ENCODE data around the gene SAMMSON. TPM values are rescaled to one million over a fixed set of nuclear protein-coding genes. Genes with fewer than 3 reads are reported as not detected.
A peak's percentile ranks its signal among the peaks of the same experiment; 100 is the strongest.

SAMMSON gene
- polyA plus RNA-seq, 2 donors = 0.47 to 0.60 TPM

- no peaks in the 10 kb centered on the region for H3K9me3 ChIP-seq (ENCODE audit: control insufficient read depth in 2 of 2, insufficient read depth in 1 of 2, low read depth in 1 of 2, low read length in 1 of 2)
- H3K4me1 ChIP-seq (ENCODE audit: control insufficient read depth in 2 of 2, insufficient read depth in 2 of 2, low read length in 1 of 2) = no peaks in the 10 kb centered on the region
- H3K27ac ChIP-seq (ENCODE audit: low read depth in 2 of 2, low read length in 1 of 2) = no peak overlapping the region
- H3K27me3 ChIP-seq (ENCODE audit: control insufficient read depth in 1 of 2, insufficient read depth in 2 of 2, low read length in 2 of 2) = no peaks in the 10 kb centered on the region
- no peaks in the 10 kb centered on the region for H3K36me3 ChIP-seq (ENCODE audit: control insufficient read depth in 2 of 2, insufficient read depth in 2 of 2, low read length in 1 of 2)
- H3K4me3 ChIP-seq (ENCODE audit: low read depth in 1 of 2, low read length in 2 of 2) = no peak overlapping the region
- WGBS, 2 donors = 61 to 72% methylated on average over 1 of the region's 1 CpG
Observed at GRCh38 chr3:70053293-70053692, 53.8 kb downstream of the SAMMSON start.

GRCh38 chr3:70056081-70056480, 56.5 kb downstream of the SAMMSON start:
- Histone ChIP-seq H3K9me3 (ENCODE audit: control insufficient read depth in 2 of 2, insufficient read depth in 1 of 2, low read depth in 1 of 2, low read length in 1 of 2) (no peaks in the 10 kb centered on the region), H3K36me3 (ENCODE audit: control insufficient read depth in 2 of 2, insufficient read depth in 2 of 2, low read length in 1 of 2) (no peaks in the 10 kb centered on the region), H3K27me3 (ENCODE audit: control insufficient read depth in 1 of 2, insufficient read depth in 2 of 2, low read length in 2 of 2) (no peaks in the 10 kb centered on the region), H3K4me1 (ENCODE audit: control insufficient read depth in 2 of 2, insufficient read depth in 2 of 2, low read length in 1 of 2) (no peaks in the 10 kb centered on the region), H3K4me3 (ENCODE audit: low read depth in 1 of 2, low read length in 2 of 2) (no peak overlapping the region), H3K27ac (ENCODE audit: low read depth in 2 of 2, low read length in 1 of 2) (no peak overlapping the region)
- WGBS, 2 donors = 75 to 91% methylated on average over 3 of the region's 3 CpGs

- no peaks in the 10 kb centered on the region for H3K9me3 ChIP-seq (ENCODE audit: control insufficient read depth in 2 of 2, insufficient read depth in 1 of 2, low read depth in 1 of 2, low read length in 1 of 2)
- H3K4me1 ChIP-seq (ENCODE audit: control insufficient read depth in 2 of 2, insufficient read depth in 2 of 2, low read length in 1 of 2) = no peaks in the 10 kb centered on the region
- H3K27me3 ChIP-seq (ENCODE audit: control insufficient read depth in 1 of 2, insufficient read depth in 2 of 2, low read length in 2 of 2) = no peaks in the 10 kb centered on the region
- H3K27ac ChIP-seq (ENCODE audit: low read depth in 2 of 2, low read length in 1 of 2) = no peak overlapping the region
- 76 to 83% methylated on average over 1 of the region's 1 CpG for WGBS, 2 donors
- no peak overlapping the region for H3K4me3 ChIP-seq (ENCODE audit: low read depth in 1 of 2, low read length in 2 of 2)
- no peaks in the 10 kb centered on the region for H3K36me3 ChIP-seq (ENCODE audit: control insufficient read depth in 2 of 2, insufficient read depth in 2 of 2, low read length in 1 of 2)
Observed at GRCh38 chr3:70057426-70057825, 57.9 kb downstream of the SAMMSON start.

- Histone ChIP-seq H3K4me1 (ENCODE audit: control insufficient read depth in 2 of 2, insufficient read depth in 2 of 2, low read length in 1 of 2) (no peaks in the 10 kb centered on the region), H3K4me3 (ENCODE audit: low read depth in 1 of 2, low read length in 2 of 2) (no peak overlapping the region), H3K27ac (ENCODE audit: low read depth in 2 of 2, low read length in 1 of 2) (no peak overlapping the region), H3K9me3 (ENCODE audit: control insufficient read depth in 2 of 2, insufficient read depth in 1 of 2, low read depth in 1 of 2, low read length in 1 of 2) (no peaks in the 10 kb centered on the region), H3K27me3 (ENCODE audit: control insufficient read depth in 1 of 2, insufficient read depth in 2 of 2, low read length in 2 of 2) (no peaks in the 10 kb centered on the region), H3K36me3 (ENCODE audit: control insufficient read depth in 2 of 2, insufficient read depth in 2 of 2, low read length in 1 of 2) (no peaks in the 10 kb centered on the region)
- 83 to 88% methylated on average over 5 of the region's 5 CpGs for WGBS, 2 donors
Observed at GRCh38 chr3:70061096-70061495, 61.6 kb downstream of the SAMMSON start.

- Histone ChIP-seq H3K36me3 (ENCODE audit: control insufficient read depth in 2 of 2, insufficient read depth in 2 of 2, low read length in 1 of 2) (no peaks in the 10 kb centered on the region), H3K27ac (ENCODE audit: low read depth in 2 of 2, low read length in 1 of 2) (no peak overlapping the region), H3K4me3 (ENCODE audit: low read depth in 1 of 2, low read length in 2 of 2) (no peak overlapping the region), H3K9me3 (ENCODE audit: control insufficient read depth in 2 of 2, insufficient read depth in 1 of 2, low read depth in 1 of 2, low read length in 1 of 2) (no peaks in the 10 kb centered on the region), H3K27me3 (ENCODE audit: control insufficient read depth in 1 of 2, insufficient read depth in 2 of 2, low read length in 2 of 2) (no peaks in the 10 kb centered on the region), H3K4me1 (ENCODE audit: control insufficient read depth in 2 of 2, insufficient read depth in 2 of 2, low read length in 1 of 2) (no peaks in the 10 kb centered on the region)
- WGBS, 2 donors = 13 to 29% methylated on average over 5 of the region's 5 CpGs
Observed at GRCh38 chr3:70064194-70064779, 64.8 kb downstream of the SAMMSON start.

- Histone ChIP-seq H3K4me1 (ENCODE audit: control insufficient read depth in 2 of 2, insufficient read depth in 2 of 2, low read length in 1 of 2) (no peaks in the 10 kb centered on the region), H3K27ac (ENCODE audit: low read depth in 2 of 2, low read length in 1 of 2) (no peak overlapping the region), H3K9me3 (ENCODE audit: control insufficient read depth in 2 of 2, insufficient read depth in 1 of 2, low read depth in 1 of 2, low read length in 1 of 2) (no peaks in the 10 kb centered on the region), H3K27me3 (ENCODE audit: control insufficient read depth in 1 of 2, insufficient read depth in 2 of 2, low read length in 2 of 2) (no peaks in the 10 kb centered on the region), H3K36me3 (ENCODE audit: control insufficient read depth in 2 of 2, insufficient read depth in 2 of 2, low read length in 1 of 2) (no peaks in the 10 kb centered on the region), H3K4me3 (ENCODE audit: low read depth in 1 of 2, low read length in 2 of 2) (no peak overlapping the region)
- 66 to 67% methylated on average over 7 of the region's 7 CpGs for WGBS, 2 donors
Observed at GRCh38 chr3:70065696-70066253, 66.2 kb downstream of the SAMMSON start.

- Histone ChIP-seq H3K27me3 (ENCODE audit: control insufficient read depth in 1 of 2, insufficient read depth in 2 of 2, low read length in 2 of 2) (no peaks in the 10 kb centered on the region), H3K9me3 (ENCODE audit: control insufficient read depth in 2 of 2, insufficient read depth in 1 of 2, low read depth in 1 of 2, low read length in 1 of 2) (no peaks in the 10 kb centered on the region), H3K4me3 (ENCODE audit: low read depth in 1 of 2, low read length in 2 of 2) (no peak overlapping the region), H3K36me3 (ENCODE audit: control insufficient read depth in 2 of 2, insufficient read depth in 2 of 2, low read length in 1 of 2) (no peaks in the 10 kb centered on the region), H3K4me1 (ENCODE audit: control insufficient read depth in 2 of 2, insufficient read depth in 2 of 2, low read length in 1 of 2) (no peaks in the 10 kb centered on the region), H3K27ac (ENCODE audit: low read depth in 2 of 2, low read length in 1 of 2) (peak overlapping the region in 1 of 2 donors; percentile 8)
- WGBS, 2 donors = 66 to 77% methylated on average over 7 of the region's 7 CpGs
Observed at GRCh38 chr3:70067860-70068521, 68.5 kb downstream of the SAMMSON start.

GRCh38 chr3:70069557-70069956, 70.0 kb downstream of the SAMMSON start:
- no peaks in the 10 kb centered on the region for H3K4me1 ChIP-seq (ENCODE audit: control insufficient read depth in 2 of 2, insufficient read depth in 2 of 2, low read length in 1 of 2)
- H3K27ac ChIP-seq (ENCODE audit: low read depth in 2 of 2, low read length in 1 of 2) = no peak overlapping the region
- WGBS, 2 donors = 87 to 88% methylated on average over 5 of the region's 5 CpGs

GRCh38 chr3:70071138-70071537, 71.6 kb downstream of the SAMMSON start:
- Histone ChIP-seq H3K4me1 (ENCODE audit: control insufficient read depth in 2 of 2, insufficient read depth in 2 of 2, low read length in 1 of 2) (no peaks in the 10 kb centered on the region), H3K27ac (ENCODE audit: low read depth in 2 of 2, low read length in 1 of 2) (no peak overlapping the region), H3K4me3 (ENCODE audit: low read depth in 1 of 2, low read length in 2 of 2) (no peak overlapping the region), H3K27me3 (ENCODE audit: control insufficient read depth in 1 of 2, insufficient read depth in 2 of 2, low read length in 2 of 2) (no peaks in the 10 kb centered on the region), H3K36me3 (ENCODE audit: control insufficient read depth in 2 of 2, insufficient read depth in 2 of 2, low read length in 1 of 2) (no peaks in the 10 kb centered on the region), H3K9me3 (ENCODE audit: control insufficient read depth in 2 of 2, insufficient read depth in 1 of 2, low read depth in 1 of 2, low read length in 1 of 2) (no peaks in the 10 kb centered on the region)
- 71 to 79% methylated on average over 4 of the region's 4 CpGs for WGBS, 2 donors

More at GRCh38 chr3:70069557-70069956, 70.0 kb downstream of the SAMMSON start:
- no peaks in the 10 kb centered on the region for H3K9me3 ChIP-seq (ENCODE audit: control insufficient read depth in 2 of 2, insufficient read depth in 1 of 2, low read depth in 1 of 2, low read length in 1 of 2)
- no peaks in the 10 kb centered on the region for H3K36me3 ChIP-seq (ENCODE audit: control insufficient read depth in 2 of 2, insufficient read depth in 2 of 2, low read length in 1 of 2)
- no peak overlapping the region for H3K4me3 ChIP-seq (ENCODE audit: low read depth in 1 of 2, low read length in 2 of 2)
- H3K27me3 ChIP-seq (ENCODE audit: control insufficient read depth in 1 of 2, insufficient read depth in 2 of 2, low read length in 2 of 2) = no peaks in the 10 kb centered on the region

- Histone ChIP-seq H3K9me3 (ENCODE audit: control insufficient read depth in 2 of 2, insufficient read depth in 1 of 2, low read depth in 1 of 2, low read length in 1 of 2) (no peaks in the 10 kb centered on the region), H3K4me3 (ENCODE audit: low read depth in 1 of 2, low read length in 2 of 2) (no peak overlapping the region), H3K36me3 (ENCODE audit: control insufficient read depth in 2 of 2, insufficient read depth in 2 of 2, low read length in 1 of 2) (no peaks in the 10 kb centered on the region), H3K27me3 (ENCODE audit: control insufficient read depth in 1 of 2, insufficient read depth in 2 of 2, low read length in 2 of 2) (no peaks in the 10 kb centered on the region), H3K4me1 (ENCODE audit: control insufficient read depth in 2 of 2, insufficient read depth in 2 of 2, low read length in 1 of 2) (no peaks in the 10 kb centered on the region), H3K27ac (ENCODE audit: low read depth in 2 of 2, low read length in 1 of 2) (no peak overlapping the region)
- WGBS, 2 donors = 19 to 30% methylated on average over 9 of the region's 9 CpGs
Observed at GRCh38 chr3:70072180-70072579, 72.6 kb downstream of the SAMMSON start.
